Neural cell (in vitro differentiated cells): ENCODE measurements around the gene PXK. TPM values are rescaled to one million over a fixed set of nuclear protein-coding genes. Genes with fewer than 3 reads are reported as not detected.

Experiments used
- H2AFZ ChIP-seq: fragments of 200-600, 300-800 bp; sonication (generic), shearing (Covaris generic); 2 replicates; pipeline ENCODE4 v1.6.0; 2014; ENCODE audit warnings: low read depth, mild to moderate bottlenecking, antibody characterized with exemption, low read length, moderate library complexity
- H3F3A ChIP-seq: fragments of 200-600 bp; shearing (Covaris generic); 2 replicates; pipeline ENCODE4 v1.6.1; 2016; ENCODE audit warnings: mild to moderate bottlenecking, moderate library complexity, mixed read lengths, antibody characterized with exemption, low read length; ENCODE audit not compliant: insufficient read depth, poor library complexity, severe bottlenecking
- H3K27ac ChIP-seq: fragments of 200-600, 300-800 bp; sonication (generic), shearing (Covaris generic); 2 replicates; pipeline ENCODE4 v1.5.1; 2014; ENCODE audit warnings: mild to moderate bottlenecking, low read length, moderate library complexity
- H3K27me3 ChIP-seq: fragments of 300-800, 200-600 bp; sonication (generic), shearing (Covaris generic); 2 replicates; pipeline ENCODE4 v1.6.0; 2014; ENCODE audit warnings: mild to moderate bottlenecking, low read depth, low read length, moderate library complexity; ENCODE audit not compliant: insufficient read depth
- H3K36me3 ChIP-seq: fragments of 300-800, 200-600 bp; sonication (generic), shearing (Covaris generic); 2 replicates; pipeline ENCODE4 v1.5.1; 2014; ENCODE audit warnings: mild to moderate bottlenecking, antibody characterized with exemption, low read length, moderate library complexity; ENCODE audit not compliant: insufficient read depth
- H3K4me2 ChIP-seq: fragments of 300-800, 200-600 bp; sonication (generic), shearing (Covaris generic); 2 replicates; pipeline ENCODE4 v1.6.0; 2014; ENCODE audit warnings: mild to moderate bottlenecking, low read length
- H3K4me3 ChIP-seq: fragments of 300-800, 200-600 bp; sonication (generic), shearing (Covaris generic); 2 replicates; pipeline ENCODE4 v1.5.1; 2014; ENCODE audit warnings: mild to moderate bottlenecking, low read length, moderate library complexity
- H3K79me2 ChIP-seq: fragments of 200-600 bp; shearing (Covaris generic); replicated peaks from 2 replicates; pipeline ENCODE4 v1.6.0; 2014; ENCODE audit warnings: mild to moderate bottlenecking, low read length, moderate library complexity; ENCODE audit not compliant: insufficient read depth
- H3K9ac ChIP-seq: fragments of 300-800, 200-600 bp; sonication (generic), shearing (Covaris generic); 2 replicates; pipeline ENCODE4 v1.6.1; 2016; ENCODE audit warnings: mild to moderate bottlenecking, low read length, mixed read lengths
- H3K9me2 ChIP-seq: fragments of 200-600 bp; shearing (Covaris generic); 2 replicates; pipeline ENCODE4 v1.6.1; 2016; ENCODE audit warnings: mild to moderate bottlenecking, low read length, mixed read lengths; ENCODE audit not compliant: insufficient read depth
- H3K9me3 ChIP-seq: fragments of 200-600, 300-800 bp; sonication (generic), shearing (Covaris generic); 2 replicates; pipeline ENCODE4 v1.6.1; 2016; ENCODE audit warnings: mild to moderate bottlenecking, mixed run types, low read length, moderate library complexity, mixed read lengths
- H4K20me1 ChIP-seq: fragments of 200-600 bp; shearing (Covaris generic); 2 replicates; pipeline ENCODE4 v1.6.1; 2016; ENCODE audit warnings: mild to moderate bottlenecking, mixed run types; ENCODE audit not compliant: insufficient read depth
- CTCF ChIP-seq: fragments of 450-650 bp; IDR thresholded peaks from 2 replicates; pipeline ENCODE4 v1.5.1; 2014; ENCODE audit warnings: antibody characterized with exemption, mild to moderate bottlenecking, moderate library complexity; ENCODE audit not compliant: poor library complexity, severe bottlenecking
- EP300 ChIP-seq: fragments of 450-650 bp; conservative IDR thresholded peaks from 2 replicates; pipeline ENCODE4 v1.6.1; 2014; ENCODE audit warnings: antibody characterized with exemption, mild to moderate bottlenecking, moderate library complexity; ENCODE audit not compliant: poor library complexity, severe bottlenecking
- EZH2 ChIP-seq: fragments of 200-600, 300-800 bp; shearing (Covaris generic), sonication (generic); IDR thresholded peaks from 2 replicates; pipeline ENCODE4 v1.6.1; 2014; ENCODE audit warnings: antibody characterized with exemption, low read length, borderline replicate concordance, mild to moderate bottlenecking; ENCODE audit not compliant: insufficient read depth, poor library complexity, severe bottlenecking
- MXI1 ChIP-seq: fragments of 450-650 bp; conservative IDR thresholded peaks from 2 replicates; pipeline ENCODE4 v1.6.1; 2014; ENCODE audit warnings: antibody characterized with exemption, mild to moderate bottlenecking; ENCODE audit not compliant: poor library complexity, severe bottlenecking
- POLR2AphosphoS5 ChIP-seq: IDR thresholded peaks from 2 replicates; pipeline ENCODE4 v1.6.1; 2012
- RAD21 ChIP-seq: fragments of 450-650 bp; conservative IDR thresholded peaks from 2 replicates; pipeline ENCODE4 v1.6.1; 2014; ENCODE audit warnings: antibody characterized with exemption, mild to moderate bottlenecking, moderate library complexity
- REST ChIP-seq: IDR thresholded peaks from 2 replicates; pipeline ENCODE4 v1.6.1; 2012; ENCODE audit warnings: borderline replicate concordance
- SMC3 ChIP-seq: fragments of 450-650 bp; conservative IDR thresholded peaks from 2 replicates; pipeline ENCODE4 v1.6.1; 2014; ENCODE audit warnings: antibody characterized with exemption, mild to moderate bottlenecking, moderate library complexity; ENCODE audit not compliant: poor library complexity
- TAF1 ChIP-seq: IDR thresholded peaks from 2 replicates; pipeline ENCODE4 v1.6.1; 2012; ENCODE audit warnings: low read depth
- polyA plus RNA-seq: library from polyadenylated mRNA; depleted of rRNA; stranded (reverse); fragments of >200 nt; gene quantifications from 2 replicates; pipeline ENCODE4 v1.2.3, GENCODE V29; 2014

The PXK gene
- polyA plus RNA-seq, 1 donor from 2014 or later: 37.7 TPM

DNA sequence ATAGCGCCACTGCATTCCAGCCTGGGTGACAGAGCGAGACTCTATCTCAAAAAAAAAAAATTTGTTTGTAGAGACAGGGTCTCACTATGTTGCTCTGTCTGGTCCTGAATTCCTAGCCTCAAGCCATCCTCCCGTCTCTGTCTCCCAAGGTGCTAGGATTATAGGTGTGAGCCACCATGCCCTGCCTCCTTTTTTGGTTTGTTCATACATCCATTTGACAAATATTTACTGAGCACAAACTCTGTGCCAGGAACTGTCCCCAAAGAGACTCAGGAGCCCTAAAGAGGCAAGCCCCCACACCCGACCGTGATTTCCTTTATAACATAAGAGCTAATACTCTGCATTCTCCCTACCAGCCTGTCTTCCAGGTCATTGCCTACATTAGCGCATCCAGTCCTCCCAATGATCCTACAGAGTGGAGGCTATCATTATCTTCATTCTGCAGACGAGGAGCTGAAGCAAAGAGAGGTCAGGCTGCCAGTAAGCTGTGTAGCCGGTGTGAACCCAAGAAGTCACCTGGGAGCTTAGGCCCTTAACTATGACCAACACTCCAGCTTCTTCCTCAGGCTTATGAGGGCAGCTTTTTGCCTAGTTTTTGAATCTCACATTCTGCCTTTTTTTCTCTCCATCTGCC is 6.3 kb upstream of the PXK start:
- Histone ChIP-seq H4K20me1 (no peaks in the 10 kb centered on the region), H3K27me3 (no peaks in the 10 kb centered on the region), H3F3A (no peaks in the 10 kb centered on the region), H2AFZ (no peak overlapping the region), H3K9me2 (no peaks in the 10 kb centered on the region), H3K27ac (no peak overlapping the region), H3K36me3 (no peaks in the 10 kb centered on the region), H3K4me3 (no peak overlapping the region), H3K79me2 (no peaks in the 10 kb centered on the region), H3K9ac (no peak overlapping the region), H3K4me2 (no peak overlapping the region), H3K9me3 (no peaks in the 10 kb centered on the region)
- TF ChIP-seq MXI1: no peak

DNA sequence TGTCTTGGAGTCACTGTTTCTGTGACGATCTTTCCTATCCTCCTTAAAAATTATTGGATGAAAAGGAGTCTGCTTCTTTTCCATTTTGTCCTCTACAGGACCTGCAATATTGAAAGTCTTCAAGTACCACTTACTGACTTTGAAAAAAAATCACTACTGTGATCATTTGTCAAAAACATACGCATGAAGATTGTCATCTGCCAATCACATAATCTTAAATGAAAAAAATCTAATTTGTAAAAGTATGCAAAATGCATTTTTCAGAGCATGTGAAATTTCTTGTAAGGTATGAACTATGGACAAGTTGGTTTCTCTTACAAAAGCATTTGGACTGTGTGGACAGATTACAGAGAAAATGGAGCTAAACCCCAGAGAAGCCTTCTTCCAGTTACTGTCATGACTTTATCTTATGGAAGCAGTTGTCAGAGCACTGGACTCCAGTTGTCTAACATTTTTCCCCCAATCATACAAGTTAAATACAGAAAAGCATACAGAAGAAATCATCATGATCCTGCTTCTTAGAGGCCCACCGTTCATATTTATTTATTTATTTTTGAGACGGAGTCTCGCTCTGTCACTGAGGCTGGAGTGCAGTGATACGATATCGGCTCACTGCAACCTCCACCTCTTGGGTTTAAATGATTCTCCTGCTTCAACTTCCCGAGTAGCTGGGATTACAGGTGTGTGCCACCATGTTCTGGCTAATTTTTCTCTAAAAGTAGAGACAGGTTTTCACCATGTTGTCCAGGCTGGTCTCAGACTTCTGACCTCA is 3.4 kb upstream of the PXK start:
- H3K9me2 ChIP-seq: no peaks in the 10 kb centered on the region
- H3K79me2 ChIP-seq: peaks cover 1% of the 10 kb centered on the region
- no peaks in the 10 kb centered on the region for H3K36me3 ChIP-seq
- no peak overlapping the region for H2AFZ ChIP-seq
- no peak overlapping the region for H3K4me3 ChIP-seq
- no peaks in the 10 kb centered on the region for H3K27me3 ChIP-seq
- TF ChIP-seq TAF1 (no peak), POLR2AphosphoS5 (no peak), CTCF (no peak), RAD21 (no peak), REST (no peak), EP300 (no peak), MXI1 (no peak), EZH2 (no peak), SMC3 (no peak)
- no peaks in the 10 kb centered on the region for H4K20me1 ChIP-seq
- no peaks in the 10 kb centered on the region for H3K9me3 ChIP-seq
- no peak overlapping the region for H3K4me2 ChIP-seq
- H3F3A ChIP-seq: no peaks in the 10 kb centered on the region
- no peak overlapping the region for H3K9ac ChIP-seq
- H3K27ac ChIP-seq: no peak overlapping the region
